HFFc6 (cell line): Measurements from ENCODE around the gene CTSC. TPM values are rescaled to one million over a fixed set of nuclear protein-coding genes. Genes with fewer than 3 reads are reported as not detected.

Source experiments
- DNase-seq: peaks from one replicate; pipeline ENCODE4 v3.0.0-alpha.2; 2018
- H3K27ac Mint-ChIP-seq: 2 replicates; pipeline ENCODE4 v1.8.0; 2020; ENCODE audit warnings: mild to moderate bottlenecking, mixed read lengths
- H3K27me3 Mint-ChIP-seq: 2 replicates; pipeline ENCODE4 v1.8.0; 2021; ENCODE audit warnings: mild to moderate bottlenecking, moderate library complexity, mixed read lengths; ENCODE audit not compliant: insufficient read depth
- H3K36me3 Mint-ChIP-seq: 2 replicates; pipeline ENCODE4 v1.8.0; 2021; ENCODE audit warnings: low read depth, mixed read lengths
- H3K4me1 Mint-ChIP-seq: 2 replicates; pipeline ENCODE4 v1.8.0; 2020; ENCODE audit warnings: low read depth, mixed read lengths
- H3K4me3 Mint-ChIP-seq: 2 replicates; pipeline ENCODE4 v1.8.0; 2020; ENCODE audit warnings: mild to moderate bottlenecking, moderate library complexity, mixed read lengths
- H3K9me3 Mint-ChIP-seq: 2 replicates; pipeline ENCODE4 v1.8.0; 2020; ENCODE audit warnings: mild to moderate bottlenecking, mixed read lengths
- CTCF ChIP-seq: fragments of 200-600 bp; sonication (generic); IDR thresholded peaks from 2 replicates; pipeline ENCODE4 v1.5.0; 2021; ENCODE audit warnings: antibody characterized with exemption, mild to moderate bottlenecking
- total RNA-seq, 6 experiments: library from RNA; stranded (reverse); fragmentation: NEBNext Ultra II Directional; extraction: Animal tissue kit (Norgen Biotek cat#: 25700); gene quantifications; 2 replicates in 1 of 6; 3 replicates in 5 of 6; pipeline ENCODE4 v1.2.3, GENCODE V29; 2021

The CTSC gene
- total RNA-seq, 6 experiments from 2014 or later: 234 to 406 (median 384) TPM

- Mint-ChIP-seq H3K27ac (peak overlapping the region; percentile 65; the same call in 1 of the 2 replicates), H3K4me3 (no peak overlapping the region; the same call in 1 of the 2 replicates), H3K36me3 (no peaks in the 10 kb centered on the region), H3K4me1 (peaks cover 36% of the 10 kb centered on the region), H3K27me3 (peaks cover 2% of the 10 kb centered on the region), H3K9me3 (no peaks in the 10 kb centered on the region)
- no peak for TF ChIP-seq CTCF
- DNase-seq: no peak
These were observed 20.5 kb upstream of the CTSC start for GRCh38 chr11:88358040-88358431.

- H3K27me3 Mint-ChIP-seq: peaks cover 2% of the 10 kb centered on the region; the same call in 1 of the 2 replicates
- peaks cover 34% of the 10 kb centered on the region for H3K4me1 Mint-ChIP-seq
- DNase-seq: no peak
- no peaks in the 10 kb centered on the region for H3K36me3 Mint-ChIP-seq
- no peaks in the 10 kb centered on the region for H3K9me3 Mint-ChIP-seq
- peak overlapping the region; percentile 5; the same call in 1 of the 2 replicates for H3K4me3 Mint-ChIP-seq
- H3K27ac Mint-ChIP-seq: peak overlapping the region; percentile 66
- no peak for TF ChIP-seq CTCF
These were observed 19.9 kb upstream of the CTSC start for GRCh38 chr11:88357323-88358039.

- no peaks in the 10 kb centered on the region for H3K36me3 Mint-ChIP-seq
- H3K4me3 Mint-ChIP-seq: no peak overlapping the region
- H3K27me3 Mint-ChIP-seq: peaks cover 2% of the 10 kb centered on the region; the same call in 1 of the 2 replicates
- TF ChIP-seq CTCF: no peak
- DNase-seq: no peak
- no peak overlapping the region for H3K27ac Mint-ChIP-seq
- no peaks in the 10 kb centered on the region for H3K9me3 Mint-ChIP-seq
- H3K4me1 Mint-ChIP-seq: peaks cover 42% of the 10 kb centered on the region
These were observed 18.4 kb upstream of the CTSC start for GRCh38 chr11:88355887-88356286.

- H3K4me1 Mint-ChIP-seq: peaks cover 42% of the 10 kb centered on the region
- no peak overlapping the region for H3K27ac Mint-ChIP-seq
- H3K27me3 Mint-ChIP-seq: no peaks in the 10 kb centered on the region
These were observed 17.4 kb upstream of the CTSC start for GRCh38 chr11:88354912-88355311.

GRCh38 chr11:88353835-88354496 is 16.4 kb upstream of the CTSC start:
- TF ChIP-seq CTCF: no peak
- Mint-ChIP-seq H3K9me3 (no peaks in the 10 kb centered on the region), H3K36me3 (no peaks in the 10 kb centered on the region), H3K4me1 (peaks cover 37% of the 10 kb centered on the region), H3K4me3 (peak overlapping the region; percentile 34; the same call in 1 of the 2 replicates), H3K27ac (no peak overlapping the region), H3K27me3 (no peaks in the 10 kb centered on the region)
- DNase-seq: no peak

More at GRCh38 chr11:88354912-88355311, 17.4 kb upstream of the CTSC start:
- H3K36me3 Mint-ChIP-seq: no peaks in the 10 kb centered on the region
- TF ChIP-seq CTCF: no peak
- no peak for DNase-seq
- H3K9me3 Mint-ChIP-seq: no peaks in the 10 kb centered on the region
- no peak overlapping the region for H3K4me3 Mint-ChIP-seq
